Liver (tissue), 3 donors: ENCODE measurements around the gene NPRL2.

Experiments used
- CTCF ChIP-seq: fragments of 150-350 bp; IDR thresholded peaks from 2 replicates; pipeline ENCODE4 v1.5.1; 2017; ENCODE audit warnings: improper control_type of control experiment, low read depth, low read length; ENCODE audit not compliant: missing input control
- JUND ChIP-seq, 2 donors: IDR thresholded peaks; 2 replicates each; pipeline ENCODE4 v1.6.1; 2016; ENCODE audit warnings: antibody characterized with exemption in 2 of 2
- donor health status: healthy.
- donor health status: healthy.

- no peak for TF ChIP-seq CTCF
- no peak for TF ChIP-seq JUND (IDR thresholded peaks at IDR 0.05)
Observed at GRCh38 chr3:50378024-50378423, 27.4 kb upstream of the NPRL2 start.
